Effector CD8-positive, alpha-beta T cell (primary cell): ENCODE results near the gene TANGO2.
"Not testable (repeated sequence)": the region's sequence is repeated elsewhere in the genome, so short reads cannot be mapped to it uniquely, and the experiment has no call there.

ENCODE experiments used
- DNase-seq: peaks from one replicate; lab custom pipeline; 2025; lab: John Stamatoyannopoulos, UW

Gene TANGO2

GRCh38 chr22:20064545-20065262, 43.8 kb downstream of the TANGO2 start:
- no peak for DNase-seq

GRCh38 chr22:20065896-20066616, 45.1 kb downstream of the TANGO2 start:
- no peak for DNase-seq

- DNase-seq: no peak
These were observed 45.9 kb downstream of the TANGO2 start for GRCh38 chr22:20066617-20067383.

GRCh38 chr22:20067384-20067682, 46.4 kb downstream of the TANGO2 start:
- not testable (repeated sequence) for DNase-seq

- no peak for DNase-seq
These were observed 47.7 kb downstream of the TANGO2 start for GRCh38 chr22:20068640-20069039.

GRCh38 chr22:20069331-20070042, 48.6 kb downstream of the TANGO2 start:
- DNase-seq: no peak

- DNase-seq: no peak
These were observed 50.6 kb downstream of the TANGO2 start for GRCh38 chr22:20071524-20071972.

DNA sequence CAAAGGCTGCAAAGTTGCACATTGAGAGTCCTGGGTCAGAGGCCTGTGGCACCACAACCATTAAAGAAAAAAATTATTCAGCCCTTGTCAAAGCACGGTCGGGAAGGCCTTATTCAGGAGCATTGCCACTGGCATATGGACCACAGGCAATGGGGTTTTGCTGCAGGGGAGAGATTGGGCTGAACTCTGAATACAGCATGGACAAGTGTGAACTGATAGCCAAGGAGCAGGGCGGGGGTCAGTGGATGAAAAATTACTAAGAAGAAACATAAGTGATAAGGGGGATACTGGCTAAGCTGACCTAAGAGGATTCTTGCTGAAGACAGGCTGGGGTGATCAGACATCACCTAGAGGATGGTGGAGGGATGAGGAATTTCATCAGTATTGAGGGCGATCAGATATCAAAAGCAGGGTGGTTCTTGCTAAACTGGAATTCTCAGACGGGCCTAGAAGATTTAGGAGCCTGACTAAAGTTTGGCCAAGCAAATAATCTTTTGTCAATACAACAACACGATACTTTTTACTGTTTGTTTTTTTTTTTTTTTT, 55.8 kb downstream of the TANGO2 start:
- DNase-seq: no peak

DNA sequence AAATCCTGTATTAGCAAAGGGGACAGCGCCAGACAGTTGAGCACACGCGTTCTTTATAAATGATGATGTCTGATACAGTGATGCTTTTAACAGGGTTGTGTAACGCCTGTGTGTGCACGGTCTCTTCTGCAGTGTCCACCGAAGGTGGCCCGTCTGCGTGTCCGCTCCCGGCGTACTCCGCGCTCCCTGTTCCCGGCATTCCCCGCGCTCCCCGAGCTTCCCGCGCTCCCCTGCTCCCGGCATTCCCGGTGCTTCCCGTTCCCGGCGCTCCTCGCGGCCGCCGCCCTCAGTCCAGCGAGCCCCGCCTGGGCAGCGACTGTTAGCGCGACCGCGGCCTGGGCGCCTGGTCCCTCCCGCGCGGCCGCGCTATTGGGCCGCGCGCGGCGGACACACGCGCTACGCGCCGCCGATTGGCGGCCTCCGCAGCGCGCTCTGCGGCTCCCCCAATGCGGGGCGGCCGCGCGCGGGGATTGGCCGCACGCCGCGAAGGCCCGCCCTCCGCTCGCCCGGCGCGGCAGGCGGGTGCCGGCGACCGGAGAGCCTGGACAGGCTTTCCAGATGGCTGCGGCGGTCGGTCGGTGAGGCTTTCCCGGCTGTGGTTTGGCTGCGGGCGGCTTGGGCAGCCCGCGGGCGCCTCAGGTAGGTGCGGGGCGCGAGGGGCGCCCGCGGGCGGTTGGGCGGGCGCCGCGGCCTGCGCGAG, 59.0 kb downstream of the TANGO2 start, which contains the start of gene DGCR8:
Gene DGCR8 (plus strand): TSS at position 497 of the 700 bp plus-strand sequence. CDS start 5,723 bp downstream, outside the sequence.
- DNase-seq: peak; percentile 60

DNA sequence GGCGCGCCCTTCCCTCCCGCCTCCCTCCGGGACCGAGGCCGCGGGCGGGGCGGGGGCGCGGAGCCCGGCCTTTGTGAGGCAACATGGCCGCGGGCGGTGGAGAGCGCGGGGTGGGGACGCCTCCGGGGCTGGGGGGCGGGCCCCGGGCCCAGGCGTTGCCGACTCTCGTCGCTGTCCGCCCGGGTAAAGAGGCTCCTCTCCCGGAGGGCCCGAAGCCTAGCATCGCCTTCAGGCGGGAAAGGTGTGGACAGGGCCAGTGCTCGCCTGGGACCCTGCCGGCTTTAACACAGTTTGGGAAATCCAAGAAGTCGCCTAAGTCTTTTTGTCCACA, 59.5 kb downstream of the TANGO2 start:
- peak; percentile 68 for DNase-seq

GRCh38 chr22:20080776-20081654, 60.1 kb downstream of the TANGO2 start:
- DNase-seq: no peak

DNA sequence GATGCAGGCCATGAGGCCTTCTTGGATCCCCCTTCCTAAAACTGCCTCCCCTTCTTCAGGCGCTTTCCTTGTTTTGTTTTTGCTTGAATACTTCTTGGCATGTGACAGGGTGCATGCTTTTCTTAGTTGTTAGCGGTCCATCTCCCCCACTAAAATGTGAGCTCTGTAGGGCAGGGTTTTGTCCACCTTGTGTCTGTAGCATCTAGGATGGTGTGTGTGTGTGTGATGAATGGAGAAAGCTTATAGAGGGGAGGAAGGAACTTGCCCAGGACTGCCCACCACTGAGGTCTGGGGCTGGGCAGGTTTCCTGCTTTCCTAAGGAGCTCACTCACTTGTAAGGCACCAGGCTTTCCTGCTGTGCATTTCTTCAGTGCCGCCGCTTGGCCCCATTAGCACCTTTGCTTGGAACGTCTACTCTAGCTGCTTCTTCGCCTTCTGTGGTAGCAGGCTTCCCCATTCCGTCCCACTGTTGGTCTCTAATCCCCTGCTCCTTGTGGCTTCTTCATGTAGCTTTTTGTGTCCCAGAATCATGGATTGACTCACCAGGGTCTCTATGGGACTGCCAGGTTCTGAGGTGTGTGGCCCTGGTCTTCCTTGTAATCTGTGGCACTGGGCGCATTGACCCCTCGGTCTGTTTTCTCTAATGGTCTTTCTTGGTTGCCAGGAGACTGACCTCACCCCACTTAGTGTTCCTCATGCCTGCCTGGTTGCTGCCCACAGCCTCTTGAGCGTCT, 62.4 kb downstream of the TANGO2 start:
- DNase-seq: no peak

DNA sequence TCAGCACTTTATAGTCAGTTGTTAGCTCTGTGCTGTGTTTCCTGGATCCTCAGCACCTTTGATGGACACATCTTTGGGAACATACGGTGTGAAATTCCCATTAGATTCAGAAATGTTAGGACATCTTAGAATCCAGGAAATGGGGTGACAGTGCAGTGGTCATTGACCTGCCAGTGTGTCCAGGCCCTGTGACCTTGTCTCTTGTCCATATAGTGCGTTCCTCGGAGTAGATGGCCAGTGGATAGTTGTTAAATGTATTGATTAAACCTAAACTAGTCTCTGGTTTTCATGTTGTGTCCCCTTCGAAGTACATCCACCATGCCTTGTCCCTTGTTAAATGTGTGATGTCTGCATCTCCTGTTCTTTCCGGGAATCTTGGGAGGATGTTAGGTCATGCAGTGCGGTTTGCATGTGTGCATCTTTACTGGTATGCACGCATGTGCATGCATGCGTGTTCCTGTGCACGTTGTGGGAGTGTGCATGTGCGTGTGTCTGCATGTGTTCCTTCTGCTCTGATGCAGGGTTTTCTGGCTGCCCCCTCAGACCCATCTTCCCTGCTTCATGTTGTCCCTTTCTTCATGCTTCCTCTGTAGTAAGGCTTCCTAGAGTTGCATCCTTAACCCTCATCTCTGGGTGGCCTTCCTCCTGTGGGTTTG, 63.1 kb downstream of the TANGO2 start:
- DNase-seq: no peak

GRCh38 chr22:20084547-20085413, 63.9 kb downstream of the TANGO2 start:
- no peak for DNase-seq

DNA sequence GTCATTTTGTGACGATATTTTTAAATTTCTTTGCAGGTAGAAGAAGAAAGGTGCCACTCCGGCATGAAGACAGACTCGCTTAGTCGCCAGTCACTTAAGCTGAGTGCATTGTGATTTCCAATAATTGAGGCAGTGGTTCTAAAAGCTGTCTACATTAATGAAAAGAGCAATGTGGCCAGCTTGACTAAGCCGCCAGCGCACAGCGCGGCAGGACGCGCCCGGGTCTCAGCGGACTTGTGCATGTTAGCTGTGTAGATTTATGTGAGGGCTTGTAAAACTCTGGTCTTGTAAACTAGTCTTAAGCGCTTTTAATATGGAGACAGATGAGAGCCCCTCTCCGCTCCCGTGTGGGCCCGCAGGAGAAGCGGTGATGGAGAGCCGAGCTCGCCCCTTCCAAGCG, 64.7 kb downstream of the TANGO2 start:
- no peak for DNase-seq

DNA sequence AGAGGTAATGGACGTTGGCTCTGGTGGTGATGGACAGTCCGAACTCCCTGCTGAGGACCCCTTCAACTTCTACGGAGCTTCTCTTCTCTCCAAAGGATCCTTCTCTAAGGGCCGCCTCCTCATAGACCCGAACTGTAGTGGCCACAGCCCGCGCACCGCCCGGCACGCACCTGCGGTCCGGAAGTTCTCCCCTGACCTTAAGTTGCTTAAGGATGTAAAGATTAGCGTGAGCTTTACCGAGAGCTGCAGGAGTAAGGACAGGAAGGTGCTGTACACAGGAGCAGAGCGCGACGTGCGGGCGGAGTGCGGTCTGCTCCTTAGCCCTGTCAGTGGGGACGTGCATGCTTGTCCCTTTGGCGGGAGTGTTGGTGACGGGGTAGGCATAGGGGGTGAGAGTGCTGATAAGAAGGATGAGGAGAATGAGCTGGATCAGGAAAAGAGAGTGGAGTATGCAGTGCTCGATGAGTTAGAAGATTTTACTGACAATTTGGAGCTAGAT, 65.2 kb downstream of the TANGO2 start:
- no peak for DNase-seq

GRCh38 chr22:20086763-20087162, 65.9 kb downstream of the TANGO2 start:
- DNase-seq: no peak
